ENCODE results near the gene ZFAND3.

The ZFAND3 gene

GRCh38 chr6:38107073-38107472 lies 287.5 kb downstream of the ZFAND3 start:
- DNase-seq (ENCODE audit: low read depth), result no peak
- TF ChIP-seq, protein P1, sequence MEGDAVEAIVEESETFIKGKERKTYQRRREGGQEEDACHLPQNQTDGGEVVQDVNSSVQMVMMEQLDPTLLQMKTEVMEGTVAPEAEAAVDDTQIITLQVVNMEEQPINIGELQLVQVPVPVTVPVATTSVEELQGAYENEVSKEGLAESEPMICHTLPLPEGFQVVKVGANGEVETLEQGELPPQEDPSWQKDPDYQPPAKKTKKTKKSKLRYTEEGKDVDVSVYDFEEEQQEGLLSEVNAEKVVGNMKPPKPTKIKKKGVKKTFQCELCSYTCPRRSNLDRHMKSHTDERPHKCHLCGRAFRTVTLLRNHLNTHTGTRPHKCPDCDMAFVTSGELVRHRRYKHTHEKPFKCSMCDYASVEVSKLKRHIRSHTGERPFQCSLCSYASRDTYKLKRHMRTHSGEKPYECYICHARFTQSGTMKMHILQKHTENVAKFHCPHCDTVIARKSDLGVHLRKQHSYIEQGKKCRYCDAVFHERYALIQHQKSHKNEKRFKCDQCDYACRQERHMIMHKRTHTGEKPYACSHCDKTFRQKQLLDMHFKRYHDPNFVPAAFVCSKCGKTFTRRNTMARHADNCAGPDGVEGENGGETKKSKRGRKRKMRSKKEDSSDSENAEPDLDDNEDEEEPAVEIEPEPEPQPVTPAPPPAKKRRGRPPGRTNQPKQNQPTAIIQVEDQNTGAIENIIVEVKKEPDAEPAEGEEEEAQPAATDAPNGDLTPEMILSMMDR (conservative IDR thresholded peaks at IDR 0.05; ENCODE audit: control insufficient read depth, insufficient read depth, low read depth, low read length), result no peak
- no peak overlapping the region for H3K4me3 ChIP-seq (ENCODE audit: control insufficient read depth, low read depth, low read length)

GRCh38 chr6:38110481-38110971 lies 291.0 kb downstream of the ZFAND3 start:
- TF ChIP-seq, protein P1 (conservative IDR thresholded peaks at IDR 0.05; ENCODE audit: control insufficient read depth, insufficient read depth, low read depth, low read length), result no peak
- no peak overlapping the region for H3K4me3 ChIP-seq (ENCODE audit: control insufficient read depth, low read depth, low read length)
- peak; percentile 12 for DNase-seq (ENCODE audit: low read depth)

DNA sequence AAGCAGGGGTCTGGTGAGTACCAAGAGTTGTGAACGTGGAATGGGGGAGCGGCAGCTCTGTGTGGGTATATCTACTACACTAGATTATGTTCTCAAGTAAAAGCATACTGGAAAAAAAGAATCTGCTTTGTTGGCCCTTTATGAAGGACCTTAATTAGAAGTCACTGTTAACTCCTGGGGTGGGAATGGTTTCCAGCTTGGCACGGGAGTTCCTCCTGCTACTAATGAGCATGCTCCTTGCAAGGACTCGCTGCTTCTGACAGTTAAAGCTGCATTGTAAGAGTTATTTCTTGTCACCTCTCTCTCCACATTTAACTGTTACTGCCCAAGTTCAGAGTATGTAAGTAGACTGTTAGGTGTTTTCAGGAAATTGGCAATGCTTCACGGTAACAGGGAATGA lies 292.7 kb downstream of the ZFAND3 start:
- no peak overlapping the region for H3K4me3 ChIP-seq (ENCODE audit: control insufficient read depth, low read depth, low read length)
- TF ChIP-seq, protein P1 (conservative IDR thresholded peaks at IDR 0.05; ENCODE audit: control insufficient read depth, insufficient read depth, low read depth, low read length), result no peak
- no peak for DNase-seq (ENCODE audit: low read depth)

DNA sequence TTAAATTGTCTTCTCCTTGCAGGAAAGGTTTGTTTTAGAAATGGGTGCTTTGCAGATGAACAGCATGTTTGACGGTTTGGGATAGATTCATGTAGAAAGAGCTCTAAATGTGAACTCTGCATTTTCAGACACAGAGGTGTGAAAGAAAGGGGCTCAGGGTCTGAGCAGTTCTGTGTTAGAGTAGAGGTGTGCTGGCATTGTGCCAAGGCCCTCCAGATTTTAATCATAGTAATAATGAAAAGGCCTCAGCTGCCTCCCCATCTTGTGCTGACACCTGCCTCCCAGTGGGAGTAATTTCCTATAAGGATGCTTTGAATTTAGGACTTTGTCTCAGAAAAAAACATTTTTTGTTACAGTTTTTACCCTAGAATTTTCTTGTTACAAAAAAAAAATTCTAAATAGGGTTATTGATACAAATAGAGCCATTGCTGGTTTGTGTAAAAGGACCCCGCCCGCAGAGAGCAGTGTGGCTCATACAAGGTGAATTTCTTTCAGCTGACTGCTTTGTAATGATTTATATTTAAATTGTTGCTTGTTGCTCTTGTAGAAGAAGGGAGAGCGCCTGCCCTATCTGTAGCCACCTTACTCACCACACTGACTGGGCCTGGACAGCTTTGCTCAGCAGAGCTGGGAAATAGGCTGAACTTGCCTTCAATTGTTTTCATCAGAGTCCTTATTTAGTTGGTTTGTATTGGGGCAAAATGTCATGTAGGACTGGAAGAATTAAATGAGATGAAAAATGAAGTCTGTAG lies 294.5 kb downstream of the ZFAND3 start:
- no peak overlapping the region for H3K4me3 ChIP-seq (ENCODE audit: control insufficient read depth, low read depth, low read length)
- TF ChIP-seq, protein P1 (conservative IDR thresholded peaks at IDR 0.05; ENCODE audit: control insufficient read depth, insufficient read depth, low read depth, low read length), result no peak
- no peak for DNase-seq (ENCODE audit: low read depth)

DNA sequence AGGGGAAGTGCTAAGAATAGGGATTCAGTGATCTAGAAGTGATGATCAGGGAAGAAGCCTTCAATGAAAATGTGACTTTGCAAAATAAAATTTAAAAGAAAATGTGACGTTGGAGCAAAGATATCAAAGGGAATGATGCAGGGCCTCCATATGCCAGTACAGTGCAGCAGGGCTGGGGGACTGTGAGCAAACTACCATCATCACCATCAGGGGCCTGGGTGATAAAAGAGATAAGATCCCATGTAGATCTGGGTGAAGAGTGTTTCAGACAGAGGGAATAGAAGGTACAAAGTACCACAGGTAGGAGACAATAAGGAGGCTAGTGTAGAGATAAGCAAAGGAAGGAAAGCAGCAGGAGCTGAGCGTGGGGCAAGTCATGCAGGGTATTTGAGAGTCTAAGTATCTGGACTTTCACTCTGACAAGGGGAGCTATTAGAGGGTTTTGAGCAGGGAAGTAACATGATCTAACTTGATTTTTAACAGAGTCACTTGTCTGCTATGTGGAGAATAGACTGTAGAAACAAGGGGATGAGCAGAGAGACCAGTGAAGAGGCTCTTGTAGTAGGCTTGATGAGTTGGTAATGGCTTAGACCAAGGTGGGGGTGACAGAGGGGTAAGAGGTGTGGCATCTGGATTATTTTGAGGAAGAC lies 295.6 kb downstream of the ZFAND3 start:
- no peak overlapping the region for H3K4me3 ChIP-seq (ENCODE audit: control insufficient read depth, low read depth, low read length)
- DNase-seq (ENCODE audit: low read depth), result no peak
- TF ChIP-seq, protein P1 (conservative IDR thresholded peaks at IDR 0.05; ENCODE audit: control insufficient read depth, insufficient read depth, low read depth, low read length), result no peak

DNA sequence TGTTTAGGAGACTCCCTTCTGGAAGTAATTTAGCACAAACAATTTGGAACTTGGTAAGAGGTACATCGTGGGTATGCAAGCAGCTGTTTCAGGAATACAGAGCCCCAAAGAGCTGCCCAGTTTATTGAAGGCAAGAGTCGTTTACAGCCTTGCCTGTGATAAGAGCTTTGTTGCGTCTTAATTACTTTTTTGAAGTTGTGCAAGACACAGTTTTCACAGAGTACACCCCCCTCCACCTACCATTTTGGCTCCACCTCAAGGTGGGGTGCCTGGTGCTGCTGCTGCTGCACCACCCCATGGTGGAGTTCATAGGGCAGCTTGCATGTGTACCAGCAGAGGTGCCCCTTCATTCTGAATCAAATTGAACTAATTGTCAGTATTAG lies 296.1 kb downstream of the ZFAND3 start:
- H3K4me3 ChIP-seq (ENCODE audit: control insufficient read depth, low read depth, low read length), result no peak overlapping the region
- TF ChIP-seq, protein P1 (conservative IDR thresholded peaks at IDR 0.05; ENCODE audit: control insufficient read depth, insufficient read depth, low read depth, low read length), result no peak
- no peak for DNase-seq (ENCODE audit: low read depth)
